ENCODE measurements around the gene CDH4.

The CDH4 gene

DNA sequence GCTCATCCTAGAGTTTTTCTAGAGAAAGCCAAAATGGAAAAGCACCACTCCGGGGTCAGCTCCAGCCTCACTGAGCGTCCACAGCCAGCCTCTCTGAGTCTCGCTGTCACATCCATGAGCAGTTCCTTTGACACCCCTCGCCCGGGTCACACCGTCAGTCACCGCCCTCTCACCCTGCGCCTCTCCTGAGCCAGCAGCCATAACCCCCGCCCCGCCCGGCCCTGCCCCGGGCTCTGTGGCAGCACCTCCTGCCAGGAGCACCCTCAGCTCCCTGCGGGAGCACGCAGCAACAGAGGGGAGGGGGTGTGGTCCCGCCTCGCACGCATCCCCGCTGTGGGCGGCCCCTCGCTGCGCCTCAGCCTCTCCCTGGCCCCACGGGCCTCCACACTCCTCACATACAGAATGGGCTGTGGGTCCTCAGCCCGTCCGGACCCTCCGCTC is 545.9 kb downstream of the CDH4 start:
- CTCF ChIA-PET, result interaction anchor here (1.5 kb wide), 1 partner anchor 14 kb away, joined by 5 read pairs; no protein-coding TSS in a partner anchor
- DNase-seq (ENCODE audit: extremely low spot score), result no peak
- TF ChIP-seq, protein P1, sequence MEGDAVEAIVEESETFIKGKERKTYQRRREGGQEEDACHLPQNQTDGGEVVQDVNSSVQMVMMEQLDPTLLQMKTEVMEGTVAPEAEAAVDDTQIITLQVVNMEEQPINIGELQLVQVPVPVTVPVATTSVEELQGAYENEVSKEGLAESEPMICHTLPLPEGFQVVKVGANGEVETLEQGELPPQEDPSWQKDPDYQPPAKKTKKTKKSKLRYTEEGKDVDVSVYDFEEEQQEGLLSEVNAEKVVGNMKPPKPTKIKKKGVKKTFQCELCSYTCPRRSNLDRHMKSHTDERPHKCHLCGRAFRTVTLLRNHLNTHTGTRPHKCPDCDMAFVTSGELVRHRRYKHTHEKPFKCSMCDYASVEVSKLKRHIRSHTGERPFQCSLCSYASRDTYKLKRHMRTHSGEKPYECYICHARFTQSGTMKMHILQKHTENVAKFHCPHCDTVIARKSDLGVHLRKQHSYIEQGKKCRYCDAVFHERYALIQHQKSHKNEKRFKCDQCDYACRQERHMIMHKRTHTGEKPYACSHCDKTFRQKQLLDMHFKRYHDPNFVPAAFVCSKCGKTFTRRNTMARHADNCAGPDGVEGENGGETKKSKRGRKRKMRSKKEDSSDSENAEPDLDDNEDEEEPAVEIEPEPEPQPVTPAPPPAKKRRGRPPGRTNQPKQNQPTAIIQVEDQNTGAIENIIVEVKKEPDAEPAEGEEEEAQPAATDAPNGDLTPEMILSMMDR (IDR thresholded peaks at IDR 0.05; ENCODE audit: control extremely low read depth, extremely low read depth, low read depth, missing control alignments), result no peak
- POLR2A ChIA-PET, result no interaction called here

DNA sequence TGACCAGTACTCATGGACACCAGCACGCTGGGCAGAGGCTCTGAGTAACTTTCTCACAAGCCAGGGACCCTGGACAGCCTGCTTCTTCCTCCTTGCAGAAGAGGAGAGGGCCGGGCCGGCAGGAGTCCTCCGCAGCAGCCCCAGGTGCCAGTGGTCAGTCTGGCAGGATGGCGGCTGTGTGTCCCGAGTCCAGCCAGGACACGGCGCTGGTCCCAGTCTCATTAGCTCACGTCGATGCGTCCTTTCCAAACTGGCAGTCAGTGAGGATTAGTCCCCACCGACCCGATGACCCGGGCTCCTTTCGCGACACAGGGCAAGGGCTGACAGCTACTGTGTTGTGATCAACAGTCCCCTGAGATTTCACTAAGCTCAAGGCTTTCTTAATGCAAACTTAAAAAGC is 546.6 kb downstream of the CDH4 start:
- TF ChIP-seq, protein P1 (IDR thresholded peaks at IDR 0.05; ENCODE audit: control extremely low read depth, extremely low read depth, low read depth, missing control alignments), result no peak
- POLR2A ChIA-PET, result no interaction called here
- CTCF ChIA-PET, result interaction anchor here (1.2 to 1.5 kb wide), 2 partner anchors 10 to 14 kb away, joined by 3 to 5 read pairs; no protein-coding TSS in a partner anchor
- no peak for DNase-seq (ENCODE audit: extremely low spot score)

GRCh38 chr20:61799394-61799923 is 547.4 kb downstream of the CDH4 start:
- no peak for DNase-seq (ENCODE audit: extremely low spot score)
- CTCF ChIA-PET, result interaction anchor here (1.2 to 1.5 kb wide), 2 partner anchors 9 to 13 kb away, joined by 3 to 5 read pairs; no protein-coding TSS in a partner anchor
- TF ChIP-seq, protein P1 (IDR thresholded peaks at IDR 0.05; ENCODE audit: control extremely low read depth, extremely low read depth, low read depth, missing control alignments), result no peak
- POLR2A ChIA-PET, result no interaction called here

GRCh38 chr20:61799928-61800327 is 547.9 kb downstream of the CDH4 start:
- CTCF ChIA-PET, result no interaction called here
- POLR2A ChIA-PET, result no interaction called here
- TF ChIP-seq, protein P1 (IDR thresholded peaks at IDR 0.05; ENCODE audit: control extremely low read depth, extremely low read depth, low read depth, missing control alignments), result no peak
- DNase-seq (ENCODE audit: extremely low spot score), result no peak

- TF ChIP-seq, protein P1 (IDR thresholded peaks at IDR 0.05; ENCODE audit: control extremely low read depth, extremely low read depth, low read depth, missing control alignments), result no peak
- POLR2A ChIA-PET, result no interaction called here
- CTCF ChIA-PET, result no interaction called here
- no peak for DNase-seq (ENCODE audit: extremely low spot score)
Observed at GRCh38 chr20:61800359-61801064, 548.5 kb downstream of the CDH4 start.

DNA sequence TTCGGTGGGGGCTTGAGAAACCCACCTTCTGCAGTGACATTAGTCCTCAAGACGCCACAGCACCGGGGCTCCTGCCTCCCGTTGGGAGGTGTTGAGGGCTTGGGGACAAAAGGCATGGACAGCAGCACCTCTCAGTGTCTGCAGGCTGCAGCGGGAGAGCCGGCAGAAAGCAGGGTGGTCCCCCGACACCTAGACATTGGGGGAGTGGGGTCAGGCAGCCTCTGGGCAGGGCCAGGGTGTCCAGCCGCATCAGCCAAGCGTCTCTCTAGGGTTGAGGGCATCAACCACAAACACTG is 549.0 kb downstream of the CDH4 start:
- ChIA-PET CTCF (no interaction called here), POLR2A (no interaction called here)
- TF ChIP-seq, protein P1 (IDR thresholded peaks at IDR 0.05; ENCODE audit: control extremely low read depth, extremely low read depth, low read depth, missing control alignments), result no peak
- no peak for DNase-seq (ENCODE audit: extremely low spot score)
